Hypothalamus (tissue), 51 donors: ENCODE results near the gene LRPPRC.

Experiments
- DNase-seq, 51 donors: peaks; one replicate each; lab custom pipeline; 2025; lab: John Stamatoyannopoulos, UW

Gene LRPPRC

DNA sequence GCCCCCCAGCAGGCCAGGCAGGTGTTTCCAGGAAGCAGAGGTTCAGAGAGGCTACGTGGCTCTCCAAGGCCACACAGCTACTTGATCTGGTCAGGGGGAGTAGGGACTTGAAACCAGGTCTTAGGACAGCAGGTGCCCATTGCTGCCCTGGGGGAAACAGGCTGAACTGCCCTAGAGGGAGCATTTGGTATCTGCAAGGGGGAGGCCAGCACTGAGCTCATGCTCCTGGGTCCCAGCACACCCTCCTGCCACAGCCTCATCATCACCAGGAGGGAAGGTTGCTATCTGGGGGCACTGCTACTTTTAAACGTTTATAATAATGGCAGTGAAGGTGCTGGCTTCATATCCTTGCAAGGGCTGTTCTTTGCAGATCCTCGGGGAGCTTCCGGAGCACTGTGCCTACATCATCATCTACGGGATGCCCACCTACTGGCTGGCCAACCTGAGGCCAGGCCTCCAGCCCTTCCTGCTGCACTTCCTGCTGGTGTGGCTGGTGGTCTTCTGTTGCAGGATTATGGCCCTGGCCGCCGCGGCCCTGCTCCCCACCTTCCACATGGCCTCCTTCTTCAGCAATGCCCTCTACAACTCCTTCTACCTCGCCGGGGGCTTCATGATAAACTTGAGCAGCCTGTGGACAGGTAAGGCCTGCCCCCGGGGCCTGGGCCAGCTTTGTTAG, 120.9 kb downstream of the LRPPRC start:
- DNase-seq: no peak

DNA sequence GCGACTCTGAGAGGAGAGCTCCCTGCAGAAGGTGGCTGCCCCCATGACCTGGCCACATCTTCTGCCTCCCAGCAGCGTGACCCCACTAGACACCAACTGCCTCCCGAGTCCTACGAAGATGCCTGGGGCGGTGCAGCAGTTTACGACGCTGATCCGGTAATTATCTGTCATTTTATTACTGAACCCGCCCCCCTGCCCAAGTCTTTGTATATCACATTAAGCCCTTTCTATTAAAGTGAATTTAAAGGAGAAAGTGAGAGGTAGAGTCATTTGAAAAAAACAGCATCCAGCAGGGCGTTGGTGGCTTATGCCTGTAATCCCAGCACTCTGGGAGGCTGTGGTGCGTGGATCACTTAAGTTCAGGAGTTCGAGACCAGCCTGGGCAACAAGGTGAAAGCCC, 123.6 kb downstream of the LRPPRC start:
- DNase-seq: no peak

DNA sequence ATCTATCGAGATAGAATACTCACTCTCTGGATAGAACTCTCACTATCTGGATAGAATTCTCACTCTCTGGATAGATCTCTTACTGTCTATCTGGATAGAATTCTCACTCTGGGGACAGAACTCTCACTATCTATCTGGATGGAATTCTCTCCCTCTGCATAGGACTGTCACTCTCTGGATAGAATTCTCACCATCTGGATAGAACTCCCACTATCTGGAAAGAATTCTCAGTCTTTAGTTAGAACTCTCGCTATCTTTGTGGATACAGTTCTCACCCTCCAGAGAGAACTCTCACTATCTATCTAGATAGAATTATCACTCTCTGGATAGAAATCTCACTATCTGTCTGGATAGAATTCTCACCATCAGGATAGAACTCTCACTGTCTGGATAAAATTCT, 140.5 kb downstream of the LRPPRC start:
- no peak for DNase-seq

DNA sequence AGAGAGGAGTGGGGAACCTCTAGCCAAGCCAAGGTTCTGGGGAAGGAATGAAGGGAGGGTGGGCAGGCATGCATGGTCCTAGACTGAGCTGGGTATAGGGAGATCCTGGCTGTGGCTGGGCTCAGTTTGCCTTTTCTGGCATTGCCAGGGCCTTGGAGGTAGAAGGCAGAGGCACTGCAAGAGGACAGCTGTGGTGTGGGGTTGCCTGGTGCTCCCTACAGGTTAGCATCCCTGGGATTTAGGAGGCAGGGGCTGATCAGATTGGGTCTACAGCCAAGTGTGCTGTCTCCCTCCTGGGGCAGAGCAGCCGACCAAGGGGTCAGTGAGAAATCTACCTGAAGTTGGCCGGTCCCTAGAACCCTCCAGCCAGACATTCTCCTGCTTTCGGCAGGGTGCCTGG, 141.1 kb downstream of the LRPPRC start:
- DNase-seq: no peak

DNA sequence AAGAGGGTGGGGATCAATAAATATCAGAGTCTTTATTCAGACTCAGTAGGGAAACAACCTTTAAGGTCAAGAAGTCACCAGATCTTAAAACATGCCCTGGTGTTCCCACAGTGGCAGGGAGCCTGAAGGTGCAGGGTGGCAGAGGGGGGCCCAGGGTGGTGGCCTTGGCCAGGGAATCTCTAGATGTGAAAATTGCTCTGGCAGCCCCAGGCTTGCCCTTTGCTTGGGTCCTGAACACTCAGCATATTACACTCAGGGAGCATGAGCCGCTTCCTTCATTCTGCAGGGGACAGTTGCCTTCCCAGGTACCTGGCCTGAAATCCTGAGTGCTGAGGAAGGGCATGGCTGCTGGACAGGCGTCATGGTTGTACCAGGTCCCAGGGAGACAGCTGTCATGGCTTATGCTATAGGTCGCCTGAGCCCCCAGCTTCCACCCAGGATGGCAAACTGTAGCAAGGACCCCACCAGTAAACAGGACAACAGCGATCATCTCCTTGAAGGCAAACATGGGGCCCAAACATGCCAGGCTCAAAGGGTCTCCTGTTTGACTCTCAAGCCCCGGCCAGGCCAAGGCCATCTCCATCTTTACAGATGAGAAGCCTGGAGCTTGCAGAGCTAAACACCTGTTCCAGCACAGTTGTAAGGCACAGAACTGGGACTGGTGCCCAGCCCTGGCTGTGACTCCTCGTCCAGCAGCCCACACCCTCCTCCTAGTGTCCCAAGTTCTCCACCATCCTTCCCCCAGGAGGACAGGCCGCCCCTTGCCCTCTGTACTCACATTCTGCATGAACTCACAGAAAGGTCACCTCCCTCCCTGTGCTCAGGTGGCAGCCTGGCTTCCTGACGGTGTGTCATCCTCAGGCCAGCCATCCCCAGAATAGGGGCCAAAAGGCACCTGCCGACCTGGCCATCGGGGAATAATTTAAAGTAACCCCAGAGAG, 142.4 kb downstream of the LRPPRC start:
- DNase-seq: no peak

DNA sequence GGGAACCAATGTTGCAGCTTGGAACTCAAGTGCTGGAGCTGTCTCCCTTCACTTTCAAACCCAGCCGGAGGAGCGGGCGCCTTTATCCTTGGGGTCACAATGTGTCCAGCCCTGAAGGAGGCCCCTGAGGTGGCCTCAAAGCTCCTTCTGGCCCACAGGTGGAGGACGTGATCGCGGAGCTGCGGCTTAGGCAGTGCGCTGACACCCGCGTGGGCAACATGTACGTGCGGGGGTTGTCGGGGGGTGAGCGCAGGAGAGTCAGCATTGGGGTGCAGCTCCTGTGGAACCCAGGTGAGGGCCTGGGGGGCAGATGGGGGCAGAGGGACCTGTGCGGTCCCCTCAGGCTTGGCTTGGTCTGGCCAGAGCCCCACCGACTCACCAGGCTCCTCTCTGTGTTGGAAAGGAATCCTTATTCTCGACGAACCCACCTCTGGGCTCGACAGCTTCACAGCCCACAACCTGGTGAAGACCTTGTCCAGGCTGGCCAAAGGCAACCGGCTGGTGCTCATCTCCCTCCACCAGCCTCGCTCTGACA, 143.5 kb downstream of the LRPPRC start:
- DNase-seq: no peak

DNA sequence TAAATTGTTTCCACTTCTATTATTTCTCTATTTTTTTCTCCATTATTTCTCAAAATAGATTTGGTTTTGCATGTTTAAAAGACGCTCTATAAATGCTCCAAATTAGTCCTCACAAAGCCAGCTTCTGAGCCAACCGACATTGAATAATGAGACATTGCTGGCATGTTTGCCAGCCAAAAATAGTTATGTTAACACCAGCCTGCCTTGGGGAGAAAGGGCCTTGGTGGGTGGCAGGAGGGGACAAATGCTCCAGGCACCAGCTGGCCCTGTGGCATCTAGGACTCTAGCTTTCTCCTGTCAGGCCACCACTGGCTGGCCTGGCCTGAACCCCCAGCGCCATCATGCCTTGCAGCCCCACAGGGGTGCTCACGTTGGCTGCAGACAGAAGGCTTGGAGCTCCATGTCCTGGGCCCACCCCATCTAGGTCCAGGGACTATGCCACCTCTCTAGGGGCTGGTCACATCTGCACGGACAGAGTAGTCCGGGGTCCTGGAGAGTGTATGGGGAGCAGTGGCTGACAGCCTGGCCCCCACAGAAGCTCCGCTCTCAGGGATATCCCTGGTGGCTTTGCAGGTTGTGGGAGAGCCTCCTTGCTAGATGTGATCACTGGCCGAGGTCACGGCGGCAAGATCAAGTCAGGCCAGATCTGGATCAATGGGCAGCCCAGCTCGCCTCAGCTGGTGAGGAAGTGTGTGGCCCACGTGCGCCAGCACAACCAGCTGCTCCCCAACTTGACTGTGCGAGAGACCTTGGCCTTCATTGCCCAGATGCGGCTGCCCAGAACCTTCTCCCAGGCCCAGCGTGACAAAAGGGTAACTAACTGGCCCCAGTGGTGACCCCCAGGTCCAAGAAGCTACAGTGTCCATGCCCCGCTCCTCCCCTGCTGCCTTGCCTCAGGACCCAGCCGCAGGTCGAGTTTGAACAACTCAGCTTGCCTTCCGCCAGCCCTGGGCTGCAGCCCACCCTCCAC, 144.5 kb downstream of the LRPPRC start:
- DNase-seq: no peak

DNA sequence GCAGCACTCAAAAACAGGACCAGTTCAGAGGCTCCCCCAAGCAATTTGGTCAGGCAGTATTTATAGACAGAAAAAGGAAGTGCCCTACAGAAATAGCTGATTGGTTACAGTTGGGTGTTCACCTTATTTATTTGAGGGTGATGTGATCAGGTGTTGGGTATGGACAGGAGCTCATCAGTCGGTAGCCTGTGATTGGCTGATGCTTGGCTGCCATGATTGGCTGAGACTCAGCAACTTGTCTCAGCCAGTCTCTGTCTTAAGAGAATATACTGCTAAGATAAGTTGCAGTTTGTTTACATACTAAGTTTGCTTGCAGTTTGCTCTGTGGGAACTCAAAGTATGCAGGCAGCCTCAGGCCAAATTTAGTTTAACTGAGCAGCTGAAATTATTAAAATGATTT, 147.6 kb downstream of the LRPPRC start:
- DNase-seq: no peak

DNA sequence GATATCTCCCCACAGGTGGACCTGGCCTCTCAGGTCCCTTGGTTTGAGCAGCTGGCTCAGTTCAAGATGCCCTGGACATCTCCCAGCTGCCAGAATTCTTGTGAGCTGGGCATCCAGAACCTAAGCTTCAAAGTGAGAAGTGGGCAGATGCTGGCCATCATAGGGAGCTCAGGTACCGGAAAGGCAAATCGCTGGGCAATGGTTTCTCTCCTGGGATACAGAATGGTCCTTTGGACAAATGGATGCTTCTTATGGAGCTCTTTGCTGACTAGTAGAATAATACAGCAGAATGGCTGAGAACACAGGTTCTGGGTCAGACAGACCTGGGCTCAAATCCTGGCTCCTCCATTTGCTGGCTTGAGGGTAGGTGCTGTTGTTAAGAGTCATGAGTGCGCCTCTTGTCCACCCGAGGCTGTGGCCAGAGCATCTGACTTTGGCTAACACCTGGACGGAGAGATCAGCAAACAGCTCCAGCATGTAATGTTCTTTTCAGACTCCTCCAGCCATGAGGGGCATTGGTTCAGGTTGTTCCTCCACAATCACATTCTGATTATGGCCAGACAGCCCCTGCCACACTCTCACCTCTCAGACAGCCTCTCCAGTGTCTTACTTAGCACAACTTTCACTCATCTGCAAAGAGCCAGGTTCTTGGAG, 149.5 kb downstream of the LRPPRC start:
- DNase-seq: no peak

DNA sequence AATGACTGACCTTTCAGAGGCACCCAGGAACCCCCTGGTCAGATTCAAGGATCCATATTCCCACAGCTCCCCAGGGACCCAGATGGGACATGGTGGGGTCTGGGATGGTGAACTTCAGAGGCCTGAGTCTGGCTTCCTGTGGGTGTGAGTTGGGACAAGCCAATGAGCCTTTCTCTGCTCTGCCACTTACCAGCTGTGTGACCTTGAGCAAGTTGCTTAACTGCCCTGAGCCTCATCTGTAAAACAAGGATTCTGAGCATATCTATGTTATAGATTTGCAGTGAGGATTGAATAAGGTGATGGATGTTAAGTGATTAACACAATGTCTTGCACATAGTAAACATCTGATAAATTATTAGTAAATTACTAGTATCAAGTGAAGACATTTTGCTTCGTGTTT, 150.6 kb downstream of the LRPPRC start:
- DNase-seq: no peak

DNA sequence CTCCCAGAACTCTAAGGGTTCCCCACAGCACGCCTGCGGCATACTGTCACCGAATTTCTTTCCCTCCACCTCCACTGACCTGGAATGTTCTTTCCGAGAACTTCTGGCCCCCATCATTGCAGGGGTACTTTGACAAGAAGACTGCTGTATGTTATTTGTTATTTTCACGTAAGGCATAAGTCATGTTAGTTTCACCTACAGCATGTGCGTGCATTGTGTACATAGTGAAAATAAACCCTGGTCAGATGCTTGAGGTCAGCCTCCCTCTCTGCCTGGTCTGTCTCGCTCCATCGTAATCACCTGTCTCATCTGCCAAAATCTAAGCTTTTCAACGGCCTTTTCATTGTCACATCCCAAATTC, 152.9 kb downstream of the LRPPRC start:
- no peak for DNase-seq

DNA sequence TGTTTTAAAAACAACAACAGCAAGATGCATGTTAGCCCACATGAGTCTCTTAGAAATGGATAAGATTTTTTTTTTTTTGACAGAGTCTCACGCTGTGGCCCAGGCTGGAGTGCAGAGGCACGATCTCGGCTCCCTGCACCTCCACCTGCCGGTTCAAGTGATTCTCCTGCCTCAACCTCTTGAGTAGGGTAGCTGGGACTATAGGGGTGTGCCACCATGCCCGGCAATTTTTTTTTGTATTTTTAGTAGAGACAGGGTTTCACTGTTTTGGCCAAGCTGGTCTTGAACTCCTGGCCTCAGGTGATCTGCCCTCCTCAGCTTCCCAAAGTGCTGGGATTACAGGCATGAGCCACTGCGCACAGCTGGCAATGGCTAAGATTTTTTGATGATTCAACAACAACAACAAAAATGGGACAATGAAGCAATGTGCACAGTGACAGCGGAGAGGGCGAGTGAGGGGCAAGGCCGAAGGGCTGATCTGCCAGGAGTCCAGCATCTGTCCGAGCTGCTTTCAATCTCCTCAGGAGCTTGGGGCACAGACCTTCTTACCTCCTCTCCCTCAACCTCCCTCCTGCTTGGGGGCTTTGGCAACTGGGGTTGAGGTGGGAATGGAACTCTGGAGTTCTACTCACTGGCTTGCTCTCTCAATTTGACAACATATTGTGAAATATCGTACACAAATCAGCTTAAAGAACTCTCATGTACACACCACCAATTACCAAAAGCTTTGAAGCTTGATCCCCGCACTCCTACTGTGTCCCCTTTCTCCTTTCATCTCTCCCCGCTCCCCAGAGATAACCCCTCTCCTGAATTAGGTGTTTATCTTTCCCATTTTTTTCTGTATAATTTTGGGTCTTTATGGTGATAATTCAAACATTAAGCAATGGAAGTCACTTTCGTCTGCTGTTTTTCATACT, 153.6 kb downstream of the LRPPRC start:
- DNase-seq: no peak

DNA sequence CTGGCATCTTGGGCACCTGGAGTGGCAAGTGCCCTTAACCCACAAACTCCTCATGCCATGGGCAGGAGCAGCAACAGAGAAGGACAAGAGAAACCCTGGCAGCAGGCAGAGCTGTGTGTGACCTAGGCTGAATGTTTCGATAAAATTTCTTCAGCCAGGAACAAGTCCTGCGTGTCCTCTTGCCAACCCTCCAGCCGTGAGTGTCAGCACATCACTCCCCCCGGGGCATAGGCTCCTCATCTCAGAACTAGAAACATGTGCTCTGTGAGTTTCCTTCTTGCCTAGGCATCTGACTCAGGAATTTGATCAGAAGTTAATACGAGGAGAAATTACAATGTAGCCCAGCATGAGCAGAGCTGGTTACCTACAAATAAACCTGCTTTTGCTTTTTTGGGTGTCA, 154.8 kb downstream of the LRPPRC start:
- no peak for DNase-seq

DNA sequence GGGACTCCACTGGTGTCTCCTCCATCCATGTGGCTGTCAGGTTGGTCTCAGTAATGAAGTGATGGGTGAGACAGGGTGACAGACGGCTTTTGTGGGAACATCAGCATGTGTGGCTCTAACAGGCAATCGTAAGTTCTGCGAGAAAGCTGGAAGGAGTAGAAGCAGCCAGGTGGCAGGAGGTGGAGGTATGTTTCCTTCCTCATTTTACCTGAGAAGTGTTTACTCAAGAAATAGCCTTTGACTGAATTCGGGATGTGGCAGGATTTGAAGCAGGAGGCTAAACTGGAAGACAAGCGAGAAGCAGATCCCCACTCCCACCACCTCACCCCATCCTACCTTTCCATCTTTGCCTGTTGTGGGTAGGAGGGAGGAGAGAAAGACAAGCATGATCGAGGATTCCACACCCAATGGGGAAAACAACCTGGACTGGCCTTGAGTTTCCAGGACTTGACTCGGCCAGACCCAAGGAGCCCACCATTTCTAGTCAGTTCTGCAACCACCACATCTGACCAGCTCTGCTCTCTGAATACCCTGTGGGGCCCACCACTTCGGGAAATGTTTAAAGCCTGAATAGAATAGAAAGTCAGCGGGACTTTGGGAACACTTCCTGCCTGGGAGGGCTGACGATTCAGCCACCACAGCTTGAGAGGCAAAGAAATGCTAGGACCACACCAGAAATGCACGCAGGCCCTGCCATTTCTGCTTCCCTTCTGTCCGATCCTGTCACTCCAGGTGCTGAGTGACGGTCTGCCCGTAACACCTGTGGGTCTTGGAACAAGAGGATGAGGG, 155.8 kb downstream of the LRPPRC start:
- no peak for DNase-seq

DNA sequence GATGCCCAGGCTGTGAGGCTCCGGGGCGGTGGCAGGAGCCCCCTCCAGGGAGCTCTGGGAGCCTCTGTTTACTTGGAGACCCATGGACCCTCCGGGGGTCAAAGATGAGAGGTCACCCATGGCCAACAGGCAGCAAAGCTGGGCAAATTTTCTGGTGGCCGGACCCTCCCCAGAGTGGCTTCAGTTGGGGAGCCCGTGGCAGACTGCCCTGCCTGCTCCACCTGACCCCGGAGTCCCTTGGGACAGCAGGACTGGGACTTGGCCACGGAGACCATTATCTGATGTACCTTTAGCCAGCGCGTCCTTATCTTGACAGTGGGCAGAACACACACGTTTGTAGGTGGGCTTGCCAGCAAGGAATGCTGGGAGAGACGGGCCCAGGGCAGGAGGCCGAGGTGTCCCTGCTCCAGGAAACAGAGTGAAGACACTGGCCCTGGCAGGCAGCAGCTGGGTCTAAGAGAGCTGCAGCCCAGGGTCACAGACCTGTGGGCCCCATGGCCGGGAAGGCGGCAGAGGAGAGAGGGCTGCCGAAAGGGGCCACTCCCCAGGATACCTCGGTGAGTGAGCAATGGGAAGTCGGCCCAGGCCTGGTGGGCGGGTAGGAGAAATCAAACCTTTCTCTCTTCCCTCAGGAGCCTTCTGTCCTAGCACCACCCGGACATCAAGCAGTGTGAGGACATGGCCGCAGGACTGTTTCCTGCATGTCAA, 157.1 kb downstream of the LRPPRC start, which contains the start of the genes ABCG5 and ABCG8:
ABCG5 (minus strand) TSS at position 280 of the 708 bp plus-strand sequence; CDS start at position 120, 160 bp downstream.
ABCG8 (plus strand) TSS at position 412 of the 708 bp plus-strand sequence; CDS start at position 495, 83 bp downstream.
- no peak for DNase-seq

DNA sequence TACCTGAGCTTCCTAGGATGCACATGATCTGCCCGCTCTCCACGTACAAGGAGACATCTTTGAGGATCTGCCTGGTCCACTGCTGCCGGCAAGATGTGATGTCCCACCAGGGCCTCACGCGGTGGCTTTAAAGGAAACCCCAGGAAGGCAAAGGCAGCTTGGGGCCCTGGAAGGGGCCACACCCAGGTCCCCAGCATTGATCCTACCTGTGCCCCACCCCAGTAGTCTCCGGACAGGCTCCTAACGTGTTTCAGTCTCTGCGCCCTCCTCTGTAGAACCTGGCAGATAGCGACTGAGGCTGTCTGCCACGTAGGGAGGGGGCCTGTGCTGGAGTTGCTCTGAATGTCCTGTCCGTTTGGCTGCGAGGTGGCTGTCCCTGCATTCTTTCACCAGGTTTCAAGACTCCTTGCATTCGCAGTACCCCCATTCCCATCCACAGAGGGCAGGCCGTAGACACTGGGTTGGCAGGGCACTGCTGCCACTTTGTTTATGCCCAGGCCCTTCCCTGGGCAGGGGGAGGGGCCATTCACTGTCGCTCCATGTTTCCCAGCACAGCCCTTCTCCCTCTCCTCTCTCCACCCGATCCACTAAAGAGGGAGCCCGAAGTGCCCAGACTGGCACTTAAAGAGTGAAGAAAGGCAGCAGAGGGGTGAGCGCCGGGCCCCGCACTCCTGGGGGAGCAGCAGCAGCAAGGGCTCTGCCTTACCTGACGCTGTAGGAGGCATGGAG, 157.8 kb downstream of the LRPPRC start:
- DNase-seq: no peak

DNA sequence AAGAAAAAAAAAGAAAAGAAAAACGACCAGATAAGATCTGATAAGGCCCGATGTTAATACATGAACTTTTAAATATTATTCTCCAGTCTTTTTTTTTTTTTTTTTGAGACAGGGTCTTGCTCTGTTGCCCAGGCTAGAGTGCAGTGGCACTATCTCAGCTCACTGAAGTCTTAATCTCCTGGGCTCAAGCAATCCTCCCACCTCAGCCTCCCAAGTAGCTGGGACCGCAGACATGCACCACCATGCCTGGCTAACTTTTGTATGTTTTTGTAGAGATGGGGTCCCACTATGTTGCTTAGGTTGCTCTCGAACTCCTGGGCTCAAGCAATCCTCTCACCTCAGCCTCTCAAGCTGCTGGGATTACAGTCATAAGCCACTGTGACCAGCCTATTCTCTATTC, 158.8 kb downstream of the LRPPRC start:
- no peak for DNase-seq
